ENCODE data around the gene PAX7. TPM values are rescaled to one million over a fixed set of nuclear protein-coding genes. Genes with fewer than 3 reads are reported as not detected.

PAX7 gene
- total RNA-seq, 2 donors from 2014 or later, result 0.32 TPM; not detected in 1

- WGBS, result 90% methylated on average over 7 of the region's 7 CpGs
- H3K4me1 ChIP-seq (replicated peaks), result no peaks in the 10 kb centered on the region
- H3K4me3 ChIP-seq, result no peak overlapping the region
- H3K27me3 ChIP-seq (replicated peaks; ENCODE audit: insufficient read depth), result peaks cover 8% of the 10 kb centered on the region
- intact Hi-C loops (cut with DNase I), result no loop called here
- no peak for DNase-seq (ENCODE audit: low spot score)
- no peaks in the 10 kb centered on the region for H3K9me3 ChIP-seq
- TF ChIP-seq, protein P1, sequence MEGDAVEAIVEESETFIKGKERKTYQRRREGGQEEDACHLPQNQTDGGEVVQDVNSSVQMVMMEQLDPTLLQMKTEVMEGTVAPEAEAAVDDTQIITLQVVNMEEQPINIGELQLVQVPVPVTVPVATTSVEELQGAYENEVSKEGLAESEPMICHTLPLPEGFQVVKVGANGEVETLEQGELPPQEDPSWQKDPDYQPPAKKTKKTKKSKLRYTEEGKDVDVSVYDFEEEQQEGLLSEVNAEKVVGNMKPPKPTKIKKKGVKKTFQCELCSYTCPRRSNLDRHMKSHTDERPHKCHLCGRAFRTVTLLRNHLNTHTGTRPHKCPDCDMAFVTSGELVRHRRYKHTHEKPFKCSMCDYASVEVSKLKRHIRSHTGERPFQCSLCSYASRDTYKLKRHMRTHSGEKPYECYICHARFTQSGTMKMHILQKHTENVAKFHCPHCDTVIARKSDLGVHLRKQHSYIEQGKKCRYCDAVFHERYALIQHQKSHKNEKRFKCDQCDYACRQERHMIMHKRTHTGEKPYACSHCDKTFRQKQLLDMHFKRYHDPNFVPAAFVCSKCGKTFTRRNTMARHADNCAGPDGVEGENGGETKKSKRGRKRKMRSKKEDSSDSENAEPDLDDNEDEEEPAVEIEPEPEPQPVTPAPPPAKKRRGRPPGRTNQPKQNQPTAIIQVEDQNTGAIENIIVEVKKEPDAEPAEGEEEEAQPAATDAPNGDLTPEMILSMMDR (IDR thresholded peaks at IDR 0.05), result no peak
- TF ChIP-seq POLR2A (IDR thresholded peaks at IDR 0.05) (no peak), POLR2AphosphoS5 (IDR thresholded peaks at IDR 0.05) (no peak)
- no peaks in the 10 kb centered on the region for H3K36me3 ChIP-seq
- H3K27ac ChIP-seq, result no peak overlapping the region
These were observed 70.5 kb downstream of the PAX7 start for GRCh38 chr1:18701183-18701582.

DNA sequence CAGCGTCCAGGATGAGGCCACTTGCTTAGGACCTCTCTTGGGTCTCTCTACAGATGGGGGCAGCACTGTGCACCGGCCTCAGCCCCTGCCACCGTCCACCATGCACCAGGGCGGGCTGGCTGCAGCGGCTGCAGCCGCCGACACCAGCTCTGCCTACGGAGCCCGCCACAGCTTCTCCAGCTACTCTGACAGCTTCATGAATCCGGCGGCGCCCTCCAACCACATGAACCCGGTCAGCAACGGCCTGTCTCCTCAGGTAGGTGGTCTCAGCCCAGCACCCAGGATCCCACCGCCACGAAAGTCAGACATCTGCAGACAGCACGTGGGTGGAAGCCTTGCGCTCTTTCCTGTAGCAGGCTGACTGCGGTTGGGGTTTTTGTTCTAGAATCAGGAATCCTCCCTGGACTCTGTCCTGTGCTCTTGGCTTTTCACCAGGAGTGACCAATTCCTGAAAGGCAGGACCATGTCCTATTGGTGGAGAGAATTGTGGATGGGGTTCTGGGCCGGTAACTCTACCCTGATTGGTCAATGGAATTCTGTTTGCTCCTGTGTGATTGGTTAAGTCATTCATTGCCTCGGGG is 72.5 kb downstream of the PAX7 start:
- no peak for TF ChIP-seq POLR2AphosphoS5 (IDR thresholded peaks at IDR 0.05)
- TF ChIP-seq, protein P1 (IDR thresholded peaks at IDR 0.05), result no peak
- TF ChIP-seq POLR2A (IDR thresholded peaks at IDR 0.05), result no peak
- intact Hi-C loops (cut with DNase I), result no loop called here
- Histone ChIP-seq H3K4me3 (no peak overlapping the region), H3K4me1 (replicated peaks) (no peaks in the 10 kb centered on the region), H3K27ac (no peak overlapping the region), H3K36me3 (no peaks in the 10 kb centered on the region), H3K9me3 (no peaks in the 10 kb centered on the region), H3K27me3 (replicated peaks; ENCODE audit: insufficient read depth) (peaks cover 8% of the 10 kb centered on the region)
- 48% methylated on average over 21 of the region's 21 CpGs for WGBS
- DNase-seq (ENCODE audit: low spot score), result no peak

DNA sequence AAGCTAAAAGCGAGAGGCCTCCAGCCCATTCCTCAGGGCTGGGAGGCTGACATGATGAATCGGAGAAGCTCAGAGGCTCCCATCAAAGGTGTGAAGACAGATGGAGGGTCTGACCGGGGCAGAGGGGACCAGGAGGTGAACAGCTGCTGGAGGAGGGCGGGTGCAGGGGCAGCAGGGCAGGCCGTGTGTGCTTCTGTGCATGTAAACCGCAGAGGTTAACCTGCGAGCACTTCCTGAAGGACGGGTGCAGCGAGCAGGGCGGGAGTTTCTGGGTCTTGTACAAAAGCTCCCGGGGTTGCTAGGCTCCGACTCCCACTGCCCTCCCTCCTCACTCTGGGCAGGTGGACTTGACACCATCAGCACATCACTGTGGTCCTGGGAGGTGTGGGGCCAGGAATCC is 75.2 kb downstream of the PAX7 start:
- no peak for TF ChIP-seq POLR2AphosphoS5 (IDR thresholded peaks at IDR 0.05)
- TF ChIP-seq, protein P1 (IDR thresholded peaks at IDR 0.05), result no peak
- TF ChIP-seq POLR2A (IDR thresholded peaks at IDR 0.05), result no peak
- no peak for DNase-seq (ENCODE audit: low spot score)
- Histone ChIP-seq H3K27me3 (replicated peaks; ENCODE audit: insufficient read depth) (peaks cover 3% of the 10 kb centered on the region), H3K4me3 (no peak overlapping the region), H3K9me3 (no peaks in the 10 kb centered on the region), H3K4me1 (replicated peaks) (no peaks in the 10 kb centered on the region), H3K36me3 (no peaks in the 10 kb centered on the region), H3K27ac (no peak overlapping the region)
- intact Hi-C loops (cut with DNase I), result no loop called here
- 50% methylated on average over 12 of the region's 12 CpGs for WGBS

GRCh38 chr1:18707696-18708257 is 77.1 kb downstream of the PAX7 start:
- intact Hi-C loops (cut with DNase I), result no loop called here
- WGBS, result 84% methylated on average over 6 of the region's 6 CpGs
- TF ChIP-seq POLR2A (IDR thresholded peaks at IDR 0.05) (no peak), POLR2AphosphoS5 (IDR thresholded peaks at IDR 0.05) (no peak)
- TF ChIP-seq, protein P1 (IDR thresholded peaks at IDR 0.05), result no peak
- no peaks in the 10 kb centered on the region for H3K27me3 ChIP-seq (replicated peaks; ENCODE audit: insufficient read depth)
- no peak overlapping the region for H3K4me3 ChIP-seq
- DNase-seq (ENCODE audit: low spot score), result no peak
- no peaks in the 10 kb centered on the region for H3K4me1 ChIP-seq (replicated peaks)
- no peaks in the 10 kb centered on the region for H3K36me3 ChIP-seq
- H3K27ac ChIP-seq, result no peak overlapping the region
- no peaks in the 10 kb centered on the region for H3K9me3 ChIP-seq

DNA sequence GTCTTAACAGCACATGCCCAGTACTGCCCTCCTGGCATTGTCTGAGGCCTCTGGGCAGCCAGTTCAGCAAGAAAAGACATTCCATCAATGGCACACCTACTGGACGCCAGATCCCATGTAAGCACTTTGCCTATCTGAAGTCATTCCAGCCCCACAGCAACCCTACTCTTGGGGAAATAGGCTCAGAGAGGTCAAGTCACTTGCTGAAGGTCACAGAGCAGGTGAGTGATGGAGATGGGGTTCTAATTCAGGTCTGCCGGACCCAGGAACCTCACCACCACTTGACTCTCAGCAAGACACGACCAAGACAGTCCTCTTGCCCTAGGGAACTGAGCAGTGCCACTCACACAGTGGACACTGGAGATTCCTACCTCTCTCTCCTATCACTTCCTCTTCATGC is 79.4 kb downstream of the PAX7 start:
- intact Hi-C loops (cut with DNase I), result no loop called here
- Histone ChIP-seq H3K4me3 (no peak overlapping the region), H3K9me3 (no peaks in the 10 kb centered on the region), H3K27me3 (replicated peaks; ENCODE audit: insufficient read depth) (no peaks in the 10 kb centered on the region), H3K4me1 (replicated peaks) (no peaks in the 10 kb centered on the region), H3K27ac (no peak overlapping the region), H3K36me3 (no peaks in the 10 kb centered on the region)
- 90% methylated on average over 3 of the region's 3 CpGs for WGBS
- no peak for TF ChIP-seq POLR2AphosphoS5 (IDR thresholded peaks at IDR 0.05)
- no peak for TF ChIP-seq POLR2A (IDR thresholded peaks at IDR 0.05)
- TF ChIP-seq, protein P1 (IDR thresholded peaks at IDR 0.05), result no peak
- DNase-seq (ENCODE audit: low spot score), result no peak

All from prostate gland (tissue), 2 donors.